H1 (cell line): ENCODE data around the gene SND1. TPM values are rescaled to one million over a fixed set of nuclear protein-coding genes. Genes with fewer than 3 reads are reported as not detected.

Experiments used
- CTCF ChIA-PET: fragments of 300-600 bp; sonication (Branson Sonifier 250); formaldehyde crosslinking; loops from one replicate; lab custom pipeline; 2021; ENCODE audit not compliant: partially characterized antibody; lab: Charles Lee
- POLR2A ChIA-PET: fragments of 300-600 bp; sonication (Branson Sonifier 250); formaldehyde crosslinking; loops from one replicate; lab custom pipeline; 2021; ENCODE audit warnings: inconsistent platforms; ENCODE audit not compliant: partially characterized antibody; lab: Charles Lee
- DNase-seq, 2 experiments: peaks; one replicate each; pipeline versions ENCODE4 v3.0.0 to v3.0.0-alpha.2; 2010 to 2022; ENCODE audit warnings: low spot score in 2 of 2, low read depth in 1 of 2, mixed read lengths in 1 of 2
- FAIRE-seq: peaks from 2 replicates; lab custom pipeline; 2011; peaks lifted over from hg19 to GRCh38; lab: Jason Lieb, UNC
- H2AFZ ChIP-seq: 2 replicates; pipeline ENCODE4 v1.8.1; 2012; ENCODE audit warnings: low read length, inconsistent platforms
- H2AK5ac ChIP-seq: 2 replicates; pipeline ENCODE4 v1.6.1; 2013; ENCODE audit warnings: low read depth, low read length
- H2BK120ac ChIP-seq: replicated peaks from 2 replicates; pipeline ENCODE3; 2013; ENCODE audit warnings: low read depth, low read length, inconsistent platforms
- H2BK12ac ChIP-seq: 2 replicates; pipeline ENCODE4 v1.6.1; 2013; ENCODE audit warnings: low read depth, low read length
- H2BK15ac ChIP-seq: 2 replicates; pipeline ENCODE4 v1.6.1; 2013; ENCODE audit warnings: low read length
- H2BK20ac ChIP-seq: 2 replicates; pipeline ENCODE4 v1.6.1; 2013; ENCODE audit warnings: low read length
- H2BK5ac ChIP-seq: 2 replicates; pipeline ENCODE4 v1.6.1; 2013; ENCODE audit warnings: low read depth, low read length
- H3K14ac ChIP-seq: 2 replicates; pipeline ENCODE4 v1.6.1; 2013; ENCODE audit warnings: inconsistent platforms; ENCODE audit not compliant: insufficient read length
- H3K18ac ChIP-seq: 2 replicates; pipeline ENCODE4 v1.6.1; 2013; ENCODE audit warnings: low read length; ENCODE audit errors: extremely low read depth
- H3K23ac ChIP-seq: 2 replicates; pipeline ENCODE4 v1.6.1; 2013; ENCODE audit warnings: inconsistent platforms; ENCODE audit not compliant: insufficient read length
- H3K23me2 ChIP-seq: 2 replicates; pipeline ENCODE4 v1.6.1; 2013; ENCODE audit warnings: low read depth, low read length
- H3K27ac ChIP-seq: 2 replicates; pipeline ENCODE4 v1.6.1; 2011; ENCODE audit warnings: low read depth, low read length, inconsistent platforms
- H3K27me3 ChIP-seq, 4 experiments: replicated peaks in 1 of 4; 1 replicate in 1 of 4; 2 replicates in 3 of 4; pipeline versions ENCODE4 v1.6.1 to v1.8.1; 2011 to 2013; ENCODE audit warnings: low read length in 3 of 4, mild to moderate bottlenecking in 3 of 4, inconsistent platforms in 2 of 4, mixed read lengths in 2 of 4, moderate library complexity in 1 of 4; ENCODE audit not compliant: control insufficient read depth in 3 of 4, insufficient read depth in 3 of 4; ENCODE audit errors: extremely low read depth in 1 of 4
- H3K36me3 ChIP-seq, 4 experiments: 2 replicates each; pipeline versions ENCODE4 v1.6.1 to v1.8.1; 2011 to 2013; ENCODE audit warnings: mild to moderate bottlenecking in 4 of 4, low read length in 3 of 4, moderate library complexity in 2 of 4, control low read depth in 1 of 4, inconsistent platforms in 1 of 4; ENCODE audit not compliant: insufficient read depth in 4 of 4, control insufficient read depth in 2 of 4
- H3K4ac ChIP-seq: replicated peaks from 2 replicates; pipeline ENCODE3; 2013; ENCODE audit warnings: low read length, low read depth, mixed read lengths, inconsistent platforms; ENCODE audit not compliant: insufficient read length
- H3K4me1 ChIP-seq, 4 experiments: replicated peaks in 1 of 4; 1 replicate in 1 of 4; 2 replicates in 3 of 4; pipeline versions ENCODE4 v1.6.1 to v1.8.1; 2011 to 2013; ENCODE audit warnings: low read length in 3 of 4, inconsistent platforms in 2 of 4, mixed read lengths in 1 of 4; ENCODE audit not compliant: insufficient read depth in 4 of 4, control insufficient read depth in 3 of 4
- H3K4me2 ChIP-seq, 2 experiments: 2 replicates each; pipeline versions ENCODE4 v1.6.1 to v1.8.1; 2011 to 2013; ENCODE audit warnings: low read depth in 2 of 2, low read length in 2 of 2, control low read depth in 1 of 2, inconsistent platforms in 1 of 2, mild to moderate bottlenecking in 1 of 2; ENCODE audit not compliant: insufficient read depth in 1 of 2
- H3K4me3 ChIP-seq, 4 experiments: fragments of 200-600, 300-600 bp in 1 of 4; sonication (generic), shearing (Covaris generic), sonication (Bioruptor Twin) in 1 of 4; 2 replicates each; pipeline versions ENCODE4 v1.5.1 to v1.8.1; 2011 to 2016; ENCODE audit warnings: low read length in 4 of 4, low read depth in 3 of 4, control low read depth in 2 of 4, inconsistent platforms in 2 of 4, mild to moderate bottlenecking in 2 of 4, mixed read lengths in 1 of 4, moderate library complexity in 1 of 4; ENCODE audit not compliant: insufficient read depth in 2 of 4; ENCODE audit errors: extremely low read depth in 1 of 4
- H3K56ac ChIP-seq: replicated peaks from 2 replicates; pipeline ENCODE3; 2013; ENCODE audit warnings: low read depth, mild to moderate bottlenecking, mixed read lengths, low read length, inconsistent platforms; ENCODE audit not compliant: insufficient read length
- H3K79me1 ChIP-seq: 2 replicates; pipeline ENCODE4 v1.6.1; 2013; ENCODE audit warnings: low read depth, low read length, control low read depth
- H3K79me2 ChIP-seq, 2 experiments: 2 replicates each; pipeline versions ENCODE4 v1.6.1 to v1.8.1; 2012 to 2013; ENCODE audit warnings: low read length in 2 of 2, mild to moderate bottlenecking in 2 of 2, inconsistent platforms in 1 of 2; ENCODE audit not compliant: insufficient read depth in 2 of 2, control insufficient read depth in 1 of 2
- H3K9ac ChIP-seq, 4 experiments: replicated peaks in 1 of 4; 1 replicate in 1 of 4; 2 replicates in 3 of 4; pipeline versions ENCODE4 v1.6.1 to v1.8.1; 2011 to 2013; ENCODE audit warnings: low read depth in 3 of 4, low read length in 3 of 4, control low read depth in 2 of 4, mild to moderate bottlenecking in 2 of 4, moderate library complexity in 2 of 4, inconsistent platforms in 1 of 4; ENCODE audit errors: extremely low read depth in 1 of 4
- H3K9me3 ChIP-seq, 2 experiments: 2 replicates each; pipeline versions ENCODE4 v1.6.1 to v1.8.1; 2012 to 2013; ENCODE audit warnings: mild to moderate bottlenecking in 2 of 2, moderate library complexity in 2 of 2, control low read depth in 1 of 2, inconsistent platforms in 1 of 2, low read depth in 1 of 2, low read length in 1 of 2, mixed read lengths in 1 of 2; ENCODE audit not compliant: insufficient read depth in 2 of 2
- H4K20me1 ChIP-seq, 2 experiments: replicated peaks in 1 of 2; 2 replicates each; pipeline versions ENCODE3 to v1.8.1; 2011 to 2013; ENCODE audit warnings: inconsistent platforms in 2 of 2, low read length in 2 of 2, mild to moderate bottlenecking in 1 of 2; ENCODE audit not compliant: insufficient read depth in 2 of 2, control insufficient read depth in 1 of 2
- H4K5ac ChIP-seq: 2 replicates; pipeline ENCODE4 v1.6.1; 2013; ENCODE audit warnings: low read length, low read depth, mixed read lengths, inconsistent platforms; ENCODE audit not compliant: insufficient read length
- H4K8ac ChIP-seq: 2 replicates; pipeline ENCODE4 v1.8.0; 2013; ENCODE audit warnings: mild to moderate bottlenecking, moderate library complexity, low read length, inconsistent platforms; ENCODE audit not compliant: insufficient read depth; ENCODE audit errors: extremely low read depth
- H4K91ac ChIP-seq: replicated peaks from 2 replicates; pipeline ENCODE3; 2013; ENCODE audit warnings: low read length, mixed read lengths, inconsistent platforms; ENCODE audit not compliant: insufficient read length
- JUN ChIP-seq: IDR thresholded peaks from 2 replicates; pipeline ENCODE4 v1.6.1; 2011; ENCODE audit warnings: low read depth, mild to moderate bottlenecking, improper control_type of control experiment, low read length
- SP1 ChIP-seq: IDR thresholded peaks from 2 replicates; pipeline ENCODE4 v1.6.1; 2011; ENCODE audit warnings: low read depth, low read length
- polyA plus RNA-seq, 7 experiments: library from polyadenylated mRNA; depleted of rRNA in 3 of 7; stranded (reverse) in 5 of 7; unstranded in 2 of 7; fragments of >200 nt in 5 of 7; fragments of 200-250 nt in 2 of 7; gene quantifications; 1 replicate in 5 of 7; 2 replicates in 1 of 7; 4 replicates in 1 of 7; pipeline versions ENCODE4 v1.2.1 to v1.2.3, GENCODE V29; 2011 to 2013; ENCODE audit warnings: missing spikeins in 2 of 7, mixed read lengths in 2 of 7
- total RNA-seq: library from RNA; stranded (reverse); fragmentation: NEBNext Ultra II Directional; extraction: Animal tissue kit (Norgen Biotek cat#: 25700); gene quantifications from 2 replicates; pipeline ENCODE4 v1.2.1, GENCODE V29; 2021

The SND1 gene
- total and polyA plus RNA-seq, 2 of the 8 experiments (the other 6 are each of a cell fraction or from before 2014, with no cell fraction given) = 122 to 290 TPM

GRCh38 chr7:127946111-127946510 is 294.1 kb downstream of the SND1 start:
- DNase-seq (no peak), FAIRE-seq (no peak)
- H2BK20ac ChIP-seq = no peak overlapping the region
- no peak overlapping the region for H3K56ac ChIP-seq
- no peaks in the 10 kb centered on the region for H3K79me2 ChIP-seq
- no peak overlapping the region for H2BK12ac ChIP-seq
- H3K23me2 ChIP-seq = no peaks in the 10 kb centered on the region
- H2BK15ac ChIP-seq = no peak overlapping the region
- ChIA-PET POLR2A (no interaction called here), CTCF (interaction anchor here (0.7 to 1.0 kb wide), 4 partner anchors 11 to 237 kb away, joined by 3 read pairs; no protein-coding TSS in a partner anchor)
- H3K9ac ChIP-seq = no peak overlapping the region
- no peak overlapping the region for H3K4me2 ChIP-seq
- H3K27me3 ChIP-seq = no peaks in the 10 kb centered on the region
- peaks cover 2% of the 10 kb centered on the region; the same call in 1 of the 2 replicates for H3K79me1 ChIP-seq
- H3K27ac ChIP-seq = no peak overlapping the region
- no peak overlapping the region for H3K4ac ChIP-seq
- no peak overlapping the region for H3K23ac ChIP-seq
- no peak overlapping the region for H3K18ac ChIP-seq
- H4K5ac ChIP-seq = no peak overlapping the region
- no peak overlapping the region for H2BK120ac ChIP-seq
- no peak overlapping the region for H3K14ac ChIP-seq
- no peak overlapping the region for H3K4me3 ChIP-seq
- no peak overlapping the region for H2AFZ ChIP-seq
- H3K4me1 ChIP-seq = peaks cover 0 to 16% (median 5%) of the 10 kb centered on the region in 4 experiments; a peak in 5 of 7 replicates
- no peak overlapping the region for H2BK5ac ChIP-seq
- H4K20me1 ChIP-seq = peaks cover 6% of the 10 kb centered on the region in 2 experiments
- peaks cover 0 to 6% (median 2%) of the 10 kb centered on the region in 4 experiments; a peak in 3 of 8 replicates for H3K36me3 ChIP-seq
- H2AK5ac ChIP-seq = no peak overlapping the region
- no peaks in the 10 kb centered on the region for H3K9me3 ChIP-seq
- TF ChIP-seq SP1 (no peak), JUN (no peak)
- no peak overlapping the region for H4K91ac ChIP-seq
- no peak overlapping the region for H4K8ac ChIP-seq
